Trophoblast cell (in vitro differentiated cells and primary cell): ENCODE measurements around the gene CAMKK1.
"Not testable (repeated sequence)": the region's sequence is repeated elsewhere in the genome, so short reads cannot be mapped to it uniquely, and the experiment has no call there.

ENCODE experiments used
- DNase-seq, 2 donors: peaks; one replicate each; pipeline ENCODE4 v3.0.0-alpha.2; 2016
- H2AFZ ChIP-seq: 2 replicates; pipeline ENCODE4 v1.6.1; 2013; ENCODE audit warnings: low read length, moderate library complexity, mild to moderate bottlenecking; ENCODE audit not compliant: insufficient read depth, poor library complexity
- H2AK5ac ChIP-seq: 2 replicates; pipeline ENCODE4 v1.6.1; 2013; ENCODE audit warnings: mild to moderate bottlenecking, low read length
- H2BK120ac ChIP-seq: 2 replicates; pipeline ENCODE4 v1.6.1; 2013; ENCODE audit warnings: low read length, mild to moderate bottlenecking, moderate library complexity; ENCODE audit not compliant: insufficient read depth, poor library complexity
- H2BK12ac ChIP-seq: 2 replicates; pipeline ENCODE4 v1.6.1; 2013; ENCODE audit warnings: mild to moderate bottlenecking, low read length, moderate library complexity
- H2BK5ac ChIP-seq: 2 replicates; pipeline ENCODE4 v1.6.1; 2013; ENCODE audit warnings: low read length, low read depth, moderate library complexity, mild to moderate bottlenecking; ENCODE audit not compliant: poor library complexity
- H3K14ac ChIP-seq: 2 replicates; pipeline ENCODE4 v1.6.1; 2013; ENCODE audit warnings: mild to moderate bottlenecking, low read length
- H3K18ac ChIP-seq: 2 replicates; pipeline ENCODE4 v1.6.1; 2013; ENCODE audit warnings: mild to moderate bottlenecking, low read length
- H3K23ac ChIP-seq: 2 replicates; pipeline ENCODE4 v1.6.1; 2013; ENCODE audit warnings: low read length
- H3K27ac ChIP-seq: 2 replicates; pipeline ENCODE4 v1.5.1; 2013; ENCODE audit warnings: low read depth, mild to moderate bottlenecking, inconsistent platforms, low read length, moderate library complexity
- H3K27me3 ChIP-seq: 2 replicates; pipeline ENCODE4 v1.6.1; 2013; ENCODE audit warnings: inconsistent platforms, mild to moderate bottlenecking, low read length, moderate library complexity; ENCODE audit not compliant: insufficient read depth
- H3K36me3 ChIP-seq, 2 experiments: 1 replicate in 1 of 2; 2 replicates in 1 of 2; pipeline ENCODE4 v1.6.1; 2013; ENCODE audit warnings: low read length in 2 of 2, mild to moderate bottlenecking in 2 of 2, moderate library complexity in 1 of 2; ENCODE audit not compliant: insufficient read depth in 2 of 2, control insufficient read depth in 1 of 2
- H3K4ac ChIP-seq: 2 replicates; pipeline ENCODE4 v1.6.1; 2013; ENCODE audit warnings: low read depth, mild to moderate bottlenecking, low read length, moderate library complexity
- H3K4me1 ChIP-seq, 2 experiments: 1 replicate in 1 of 2; 2 replicates in 1 of 2; pipeline ENCODE4 v1.6.1; 2013; ENCODE audit warnings: low read length in 2 of 2, mild to moderate bottlenecking in 2 of 2, moderate library complexity in 1 of 2; ENCODE audit not compliant: insufficient read depth in 2 of 2, control insufficient read depth in 1 of 2
- H3K4me2 ChIP-seq: 2 replicates; pipeline ENCODE4 v1.6.1; 2013; ENCODE audit warnings: inconsistent platforms, mild to moderate bottlenecking, low read length, moderate library complexity
- H3K4me3 ChIP-seq: 2 replicates; pipeline ENCODE4 v1.5.1; 2013; ENCODE audit warnings: mild to moderate bottlenecking, low read depth, low read length, inconsistent platforms
- H3K79me1 ChIP-seq: one replicate; pipeline ENCODE4 v1.6.1; 2013; ENCODE audit warnings: low read length
- H3K79me2 ChIP-seq: 2 replicates; pipeline ENCODE4 v1.6.1; 2013; ENCODE audit warnings: low read length, mild to moderate bottlenecking; ENCODE audit not compliant: control insufficient read depth, insufficient read depth, poor library complexity
- H3K9ac ChIP-seq: 2 replicates; pipeline ENCODE4 v1.6.1; 2013; ENCODE audit warnings: mild to moderate bottlenecking, low read length
- H3K9me3 ChIP-seq: 2 replicates; pipeline ENCODE4 v1.6.1; 2013; ENCODE audit warnings: low read depth, mild to moderate bottlenecking, control low read depth, inconsistent platforms, low read length; ENCODE audit not compliant: insufficient read depth
- H4K12ac ChIP-seq: 2 replicates; pipeline ENCODE4 v1.6.1; 2013; ENCODE audit warnings: low read depth, mild to moderate bottlenecking, low read length, moderate library complexity
- H4K8ac ChIP-seq: 2 replicates; pipeline ENCODE4 v1.6.1; 2013; ENCODE audit warnings: low read depth, mild to moderate bottlenecking, low read length, moderate library complexity
- H4K91ac ChIP-seq: one replicate; pipeline ENCODE4 v1.6.1; 2013; ENCODE audit warnings: low read depth, mild to moderate bottlenecking, low read length, moderate library complexity
- WGBS: extraction: QIAGEN DNeasy Blood & Tissue Kit; methylation state at CpG from one replicate; pipeline ENCODE4 v1.1.7; 2013; ENCODE audit warnings: missing lambda C conversion rate; ENCODE audit not compliant: insufficient read length, insufficient coverage; ENCODE audit errors: extremely low coverage; 5-methylcytosine and 5-hydroxymethylcytosine counted together

Gene CAMKK1

DNA sequence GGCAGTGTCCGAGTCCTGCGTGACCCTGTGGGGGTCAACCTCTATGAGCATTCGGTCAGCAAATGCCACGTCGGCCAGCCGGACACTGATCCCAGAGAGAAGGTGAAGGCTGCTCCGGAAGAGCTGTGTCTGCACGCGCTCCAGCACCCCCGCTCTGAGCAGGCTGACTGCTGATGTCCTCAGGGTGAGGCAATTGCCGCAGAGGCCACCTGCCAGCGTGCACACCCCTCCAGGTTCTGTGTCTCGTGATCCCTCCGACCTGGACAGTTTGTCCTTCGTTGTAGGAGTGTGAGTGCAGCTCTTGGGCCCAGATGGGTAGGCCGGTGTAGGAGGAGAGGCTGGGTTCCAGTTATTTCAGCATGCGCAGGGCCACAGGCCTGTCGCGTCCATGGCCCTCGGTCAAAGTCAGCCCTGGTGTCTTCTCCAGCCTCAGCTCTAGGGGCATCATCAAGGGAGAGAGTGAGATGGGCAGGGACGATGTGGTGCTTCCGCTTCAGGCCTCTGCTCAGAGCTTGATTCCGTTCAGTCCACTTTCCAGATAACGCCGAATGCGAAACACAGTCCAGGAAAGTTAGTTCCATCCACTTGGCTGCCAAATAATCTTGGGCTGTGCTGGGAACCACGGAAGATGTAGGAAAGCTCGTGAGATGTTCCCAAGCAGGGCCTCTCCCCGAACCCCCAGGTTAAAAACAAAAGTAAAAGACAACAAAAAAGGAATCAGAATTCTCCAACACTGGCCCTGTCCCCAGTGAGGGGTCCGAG, 31.7 kb downstream of the CAMKK1 start:
- H4K8ac ChIP-seq, result no peak overlapping the region
- no peak overlapping the region for H3K27ac ChIP-seq
- no peaks in the 10 kb centered on the region for H3K79me1 ChIP-seq
- no CpG with 5 or more reads among the region's 30 CpGs for WGBS
- peak overlapping the region; percentile 18 for H3K9ac ChIP-seq
- no peaks in the 10 kb centered on the region for H3K36me3 ChIP-seq
- H2AFZ ChIP-seq, result no peak overlapping the region
- H3K4me3 ChIP-seq, result no peak overlapping the region
- no peak overlapping the region for H3K23ac ChIP-seq
- H3K9me3 ChIP-seq, result peaks cover 2% of the 10 kb centered on the region
- no peak overlapping the region for H2BK12ac ChIP-seq
- no peak overlapping the region for H4K12ac ChIP-seq
- no peak overlapping the region for H3K14ac ChIP-seq
- H2AK5ac ChIP-seq, result no peak overlapping the region
- no peak for DNase-seq
- no peaks in the 10 kb centered on the region for H3K4me1 ChIP-seq
- no peak overlapping the region for H3K4ac ChIP-seq
- H3K27me3 ChIP-seq, result no peaks in the 10 kb centered on the region
- H2BK120ac ChIP-seq, result no peak overlapping the region
- no peak overlapping the region for H3K18ac ChIP-seq
- H2BK5ac ChIP-seq, result no peak overlapping the region
- H4K91ac ChIP-seq, result no peak overlapping the region
- no peaks in the 10 kb centered on the region for H3K79me2 ChIP-seq
- no peak overlapping the region for H3K4me2 ChIP-seq

DNA sequence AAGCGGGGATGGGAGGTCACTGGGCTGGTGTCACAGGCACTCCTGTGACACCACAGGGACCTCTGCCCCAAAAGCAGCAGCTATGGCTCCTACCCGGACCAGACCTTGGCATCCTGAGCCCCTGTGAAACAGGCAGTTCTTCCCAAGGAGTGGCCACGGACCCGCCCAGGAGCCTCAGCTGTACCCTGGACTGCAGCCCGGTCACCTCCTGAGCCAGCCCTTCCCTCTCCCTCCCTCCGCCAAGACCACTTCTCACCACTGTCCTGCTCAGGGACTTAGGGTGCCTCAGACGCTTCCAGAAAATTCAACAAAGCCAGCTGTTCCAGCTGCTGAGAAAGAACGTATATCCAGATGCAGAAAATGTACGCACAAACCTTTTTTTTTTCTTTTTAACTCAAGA, 32.9 kb downstream of the CAMKK1 start:
- Histone ChIP-seq H3K4me3 (no peak overlapping the region), H3K9me3 (peaks cover 2% of the 10 kb centered on the region), H4K91ac (no peak overlapping the region), H3K27ac (no peak overlapping the region), H2BK120ac (no peak overlapping the region), H3K36me3 (no peaks in the 10 kb centered on the region), H3K79me1 (no peaks in the 10 kb centered on the region), H3K9ac (no peak overlapping the region), H2AFZ (no peak overlapping the region), H4K8ac (no peak overlapping the region), H3K27me3 (no peaks in the 10 kb centered on the region), H3K18ac (no peak overlapping the region), H3K14ac (no peak overlapping the region), H3K79me2 (no peaks in the 10 kb centered on the region), H2BK12ac (no peak overlapping the region), H3K23ac (no peak overlapping the region), H2BK5ac (no peak overlapping the region), H3K4me2 (no peak overlapping the region), H3K4ac (no peak overlapping the region), H3K4me1 (no peaks in the 10 kb centered on the region), H2AK5ac (no peak overlapping the region), H4K12ac (no peak overlapping the region)
- DNase-seq, result no peak
- WGBS, result no CpG with 5 or more reads among the region's 9 CpGs

DNA sequence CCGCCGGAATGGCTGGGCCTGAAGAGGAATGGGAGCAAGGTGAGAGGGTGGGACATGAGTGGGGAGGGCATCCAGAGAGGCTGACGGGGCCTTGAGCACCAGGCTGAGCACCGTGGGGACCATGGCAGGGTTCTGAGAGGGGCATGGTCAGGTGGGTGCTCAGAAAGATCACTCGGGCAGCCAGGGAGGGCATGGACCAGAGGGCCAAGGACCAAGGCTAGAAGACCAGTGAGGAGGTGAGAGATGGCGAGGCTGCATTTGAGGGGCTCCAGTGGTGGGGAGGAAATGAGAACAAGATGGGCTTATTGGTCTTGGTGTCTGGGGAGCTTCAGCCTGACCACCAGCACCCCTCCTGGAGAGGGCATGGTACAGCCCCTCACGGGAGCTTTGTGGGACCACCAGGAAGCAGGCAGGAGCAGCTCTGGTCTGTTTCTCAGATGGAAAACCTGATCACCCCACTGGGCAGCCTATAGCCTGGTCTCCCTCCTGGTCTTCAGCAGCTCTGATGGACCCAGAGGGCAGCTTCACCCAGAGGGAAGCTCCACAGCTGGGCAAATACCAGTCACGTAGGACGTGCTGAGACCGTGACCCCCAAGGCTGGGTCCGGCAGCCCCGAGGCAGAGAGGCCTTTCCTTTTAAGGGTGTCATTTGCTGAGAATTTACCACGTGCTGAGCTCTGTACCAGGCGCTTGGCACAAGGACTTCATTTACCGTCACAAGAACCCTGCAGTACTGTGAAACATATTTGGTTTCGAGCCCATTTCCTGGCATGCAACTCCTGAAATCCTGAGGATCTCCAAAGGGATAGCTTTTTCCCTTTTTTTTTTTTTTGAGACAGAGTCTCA, 35.4 kb downstream of the CAMKK1 start:
- WGBS, result no CpG with 5 or more reads among the region's 16 CpGs
- no peak overlapping the region for H2AK5ac ChIP-seq
- no peak overlapping the region for H3K14ac ChIP-seq
- no peak overlapping the region for H3K4ac ChIP-seq
- H2BK12ac ChIP-seq, result no peak overlapping the region
- H3K79me2 ChIP-seq, result no peaks in the 10 kb centered on the region
- H3K27ac ChIP-seq, result no peak overlapping the region
- H3K23ac ChIP-seq, result no peak overlapping the region
- no peaks in the 10 kb centered on the region for H3K27me3 ChIP-seq
- H3K4me1 ChIP-seq, result no peaks in the 10 kb centered on the region
- H3K9me3 ChIP-seq, result peaks cover 2% of the 10 kb centered on the region
- no peak overlapping the region for H3K18ac ChIP-seq
- no peak overlapping the region for H4K8ac ChIP-seq
- no peak overlapping the region for H4K12ac ChIP-seq
- H3K9ac ChIP-seq, result no peak overlapping the region
- H2BK5ac ChIP-seq, result no peak overlapping the region
- no peak overlapping the region for H3K4me2 ChIP-seq
- H3K79me1 ChIP-seq, result no peaks in the 10 kb centered on the region
- H2BK120ac ChIP-seq, result no peak overlapping the region
- peak overlapping the region; percentile 18 for H3K4me3 ChIP-seq
- DNase-seq, result no peak
- H2AFZ ChIP-seq, result no peak overlapping the region
- H3K36me3 ChIP-seq, result no peaks in the 10 kb centered on the region
- no peak overlapping the region for H4K91ac ChIP-seq

DNA sequence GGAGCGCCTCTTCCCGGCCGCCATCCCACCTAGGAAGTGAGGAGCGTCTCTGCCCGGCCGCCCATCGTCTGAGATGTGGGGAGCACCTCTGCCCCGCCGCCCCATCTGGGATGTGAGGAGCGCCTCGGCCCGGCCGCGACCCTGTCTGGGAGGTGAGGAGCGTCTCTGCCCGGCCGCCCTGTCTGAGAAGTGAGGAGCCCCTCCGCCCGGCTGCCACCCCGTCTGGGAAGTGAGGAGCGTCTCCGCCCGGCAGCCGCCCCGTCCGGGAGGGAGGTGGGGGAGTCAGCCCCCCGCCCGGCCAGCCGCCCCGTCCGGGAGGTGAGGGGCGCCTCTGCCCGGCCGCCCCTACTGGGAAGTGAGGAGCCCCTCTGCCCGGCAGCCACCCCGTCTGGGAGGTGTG, 38.6 kb downstream of the CAMKK1 start:
- H3K9me3 ChIP-seq, H2BK120ac ChIP-seq, H3K14ac ChIP-seq, H3K27ac ChIP-seq, H3K4me2 ChIP-seq, H4K8ac ChIP-seq, H3K79me1 ChIP-seq, H2BK5ac ChIP-seq, H3K79me2 ChIP-seq, H2BK12ac ChIP-seq, H3K36me3 ChIP-seq, H3K4me3 ChIP-seq, H3K4ac ChIP-seq, H2AFZ ChIP-seq, H4K12ac ChIP-seq, DNase-seq, H3K4me1 ChIP-seq, H4K91ac ChIP-seq, H2AK5ac ChIP-seq, H3K23ac ChIP-seq, H3K9ac ChIP-seq, H3K27me3 ChIP-seq, H3K18ac ChIP-seq: not testable (repeated sequence)
- WGBS, result no CpG with 5 or more reads among the region's 36 CpGs
